Astrocyte of the cerebellum (primary cell): Measurements from ENCODE around the gene MCIDAS.

ENCODE experiments used
- DNase-seq: peaks from one replicate; pipeline ENCODE4 v3.0.0-alpha.2; 2011; ENCODE audit warnings: low read depth
- H3K4me3 ChIP-seq: 2 replicates; pipeline ENCODE4 v1.5.1; 2011; ENCODE audit warnings: mild to moderate bottlenecking, low read depth, low read length, moderate library complexity
- in situ Hi-C: cut with HindIII; loops from 2 replicates; pipeline ENCODE4 v1.10.0; 2017; ENCODE audit warnings: low sequenced_read_pairs
- TF ChIP-seq, protein P1 (sequence below): IDR thresholded peaks from 2 replicates; pipeline ENCODE4 v1.5.1; 2012; ENCODE audit warnings: low read length, low read depth, moderate library complexity, mild to moderate bottlenecking; ENCODE audit errors: missing control alignments

The MCIDAS gene

DNA sequence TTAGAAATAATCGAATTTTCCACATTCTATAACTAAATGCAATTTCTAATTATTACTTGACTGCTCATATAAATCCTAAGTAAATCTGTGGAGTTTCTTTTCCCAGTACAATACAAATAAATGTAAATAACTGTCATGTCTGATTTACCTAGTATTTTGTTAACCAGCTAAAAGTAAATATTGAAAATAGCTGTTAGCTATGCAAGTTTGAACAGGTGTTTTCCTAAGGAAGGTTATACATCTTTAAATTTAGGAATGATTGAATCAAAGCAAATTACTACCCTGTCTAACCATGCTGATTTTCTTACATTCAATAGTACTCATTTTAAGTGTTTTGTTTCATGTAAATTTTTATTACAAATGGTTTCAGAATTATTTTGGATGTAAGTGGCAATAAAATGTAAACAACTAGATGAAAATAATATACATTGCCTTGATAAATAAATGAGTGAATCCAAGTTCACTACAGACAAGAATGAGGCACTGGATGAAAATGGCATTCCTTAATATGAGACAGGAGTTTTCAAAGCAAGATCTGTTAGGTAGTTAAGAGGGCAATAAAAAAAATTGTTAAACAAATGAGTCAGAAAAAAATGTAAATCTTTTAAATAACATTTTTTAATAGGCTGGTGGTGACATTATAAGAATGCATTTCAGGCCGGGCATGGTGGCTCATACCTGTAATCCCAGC, 15.8 kb downstream of the MCIDAS start:
- no peak for DNase-seq
- TF ChIP-seq, protein P1, sequence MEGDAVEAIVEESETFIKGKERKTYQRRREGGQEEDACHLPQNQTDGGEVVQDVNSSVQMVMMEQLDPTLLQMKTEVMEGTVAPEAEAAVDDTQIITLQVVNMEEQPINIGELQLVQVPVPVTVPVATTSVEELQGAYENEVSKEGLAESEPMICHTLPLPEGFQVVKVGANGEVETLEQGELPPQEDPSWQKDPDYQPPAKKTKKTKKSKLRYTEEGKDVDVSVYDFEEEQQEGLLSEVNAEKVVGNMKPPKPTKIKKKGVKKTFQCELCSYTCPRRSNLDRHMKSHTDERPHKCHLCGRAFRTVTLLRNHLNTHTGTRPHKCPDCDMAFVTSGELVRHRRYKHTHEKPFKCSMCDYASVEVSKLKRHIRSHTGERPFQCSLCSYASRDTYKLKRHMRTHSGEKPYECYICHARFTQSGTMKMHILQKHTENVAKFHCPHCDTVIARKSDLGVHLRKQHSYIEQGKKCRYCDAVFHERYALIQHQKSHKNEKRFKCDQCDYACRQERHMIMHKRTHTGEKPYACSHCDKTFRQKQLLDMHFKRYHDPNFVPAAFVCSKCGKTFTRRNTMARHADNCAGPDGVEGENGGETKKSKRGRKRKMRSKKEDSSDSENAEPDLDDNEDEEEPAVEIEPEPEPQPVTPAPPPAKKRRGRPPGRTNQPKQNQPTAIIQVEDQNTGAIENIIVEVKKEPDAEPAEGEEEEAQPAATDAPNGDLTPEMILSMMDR: no peak
- in situ Hi-C loops: no loop called here
- H3K4me3 ChIP-seq: no peak overlapping the region

DNA sequence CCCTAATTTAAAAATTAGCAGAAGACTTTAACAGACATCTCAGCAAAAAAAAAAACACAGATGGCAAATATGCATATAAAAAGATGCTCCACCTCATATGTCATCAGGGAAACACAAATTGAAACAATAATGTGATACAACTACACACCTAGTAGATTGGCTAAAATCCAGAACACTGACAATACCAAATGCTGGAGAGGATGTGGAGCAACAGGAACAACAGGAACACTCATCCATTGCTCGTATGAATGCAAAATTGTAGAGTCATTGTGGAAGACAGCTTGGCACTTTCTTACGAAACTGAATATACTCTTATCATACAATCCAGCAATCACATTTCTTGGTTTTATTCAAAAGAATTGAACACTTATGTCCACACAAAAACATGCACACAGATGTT, 22.1 kb downstream of the MCIDAS start:
- in situ Hi-C loops: no loop called here
- no peak overlapping the region for H3K4me3 ChIP-seq
- no peak for DNase-seq
- TF ChIP-seq, protein P1: no peak

DNA sequence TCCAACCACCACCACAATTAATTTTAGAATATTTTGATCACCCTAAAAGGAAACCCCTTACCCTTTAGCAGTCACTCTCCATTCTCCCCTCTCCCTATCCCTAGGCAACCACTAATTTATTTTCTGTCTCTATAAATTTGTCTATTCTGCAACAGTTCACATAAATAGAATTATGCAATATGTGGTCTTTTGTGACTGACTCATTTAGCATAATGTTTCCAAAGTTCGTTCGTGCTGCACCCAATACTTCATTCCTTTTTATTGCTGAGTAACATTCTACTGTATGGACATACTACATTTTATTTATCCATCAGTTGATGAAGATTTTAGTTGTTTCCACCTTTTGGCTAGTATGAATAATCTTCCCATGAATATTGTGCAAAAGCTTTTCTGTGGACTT, 36.0 kb downstream of the MCIDAS start:
- DNase-seq: no peak
- in situ Hi-C loops: no loop called here
- TF ChIP-seq, protein P1: no peak
- no peak overlapping the region for H3K4me3 ChIP-seq

DNA sequence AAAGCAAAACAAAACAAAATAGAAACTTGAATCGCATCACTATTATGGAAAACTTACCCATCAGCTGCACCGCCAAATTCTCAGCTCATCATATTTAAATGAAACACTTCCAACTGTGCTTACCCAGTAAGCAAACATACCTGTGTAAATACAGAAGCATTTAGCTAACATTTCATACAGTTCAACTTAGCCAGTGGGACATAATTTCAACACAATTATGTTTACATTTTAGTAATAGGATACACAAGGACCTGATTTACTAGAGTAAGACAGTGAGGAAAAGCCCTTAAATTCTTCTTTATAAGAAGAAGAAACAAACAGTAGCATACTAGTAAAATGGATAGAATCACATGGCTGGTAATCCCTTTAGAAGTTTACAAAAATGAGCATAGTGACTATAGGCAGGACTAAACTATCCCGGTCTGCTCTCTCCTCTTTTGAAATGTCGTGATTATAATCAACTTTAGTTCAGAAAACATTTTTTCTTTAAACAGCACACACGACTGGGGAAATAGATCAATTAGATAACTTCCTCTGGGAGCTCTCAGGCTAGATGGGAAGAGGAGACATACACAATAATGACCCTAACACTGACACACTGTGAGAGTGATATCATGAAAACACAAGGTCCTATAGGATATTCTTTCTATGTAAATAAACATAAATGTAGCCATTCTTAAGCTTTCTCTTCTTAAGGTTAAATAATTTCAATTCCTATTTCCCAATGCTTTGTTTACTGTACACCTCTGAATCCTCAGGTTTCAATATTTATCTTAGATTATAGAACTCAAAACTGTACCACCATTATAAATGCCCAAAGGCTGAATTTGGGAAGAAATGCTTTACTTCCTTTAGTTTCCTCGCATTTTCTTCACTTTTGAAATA, 38.2 kb downstream of the MCIDAS start:
- DNase-seq: no peak
- in situ Hi-C loops: no loop called here
- no peak overlapping the region for H3K4me3 ChIP-seq
- TF ChIP-seq, protein P1: no peak

DNA sequence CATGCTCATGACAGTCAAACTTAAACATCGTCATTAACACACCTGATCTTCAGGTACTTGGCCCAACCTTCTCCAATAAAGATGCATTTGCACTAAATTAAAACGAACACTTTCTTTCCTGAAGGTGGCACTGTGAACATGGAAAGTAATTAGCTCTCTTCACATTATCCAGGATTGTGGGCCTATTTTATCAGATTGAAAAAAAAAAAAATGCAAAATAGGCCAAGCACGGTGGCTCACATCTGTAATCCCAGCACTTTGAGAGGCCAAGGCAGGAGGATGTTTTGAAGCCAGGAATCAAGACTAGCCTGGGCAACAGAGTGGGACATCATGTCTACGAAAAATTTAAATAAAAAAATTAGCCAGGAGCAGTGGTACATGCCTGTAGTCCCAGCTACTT, 39.7 kb downstream of the MCIDAS start:
- TF ChIP-seq, protein P1: peak; percentile 16
- H3K4me3 ChIP-seq: no peak overlapping the region
- in situ Hi-C loops: no loop called here
- no peak for DNase-seq

DNA sequence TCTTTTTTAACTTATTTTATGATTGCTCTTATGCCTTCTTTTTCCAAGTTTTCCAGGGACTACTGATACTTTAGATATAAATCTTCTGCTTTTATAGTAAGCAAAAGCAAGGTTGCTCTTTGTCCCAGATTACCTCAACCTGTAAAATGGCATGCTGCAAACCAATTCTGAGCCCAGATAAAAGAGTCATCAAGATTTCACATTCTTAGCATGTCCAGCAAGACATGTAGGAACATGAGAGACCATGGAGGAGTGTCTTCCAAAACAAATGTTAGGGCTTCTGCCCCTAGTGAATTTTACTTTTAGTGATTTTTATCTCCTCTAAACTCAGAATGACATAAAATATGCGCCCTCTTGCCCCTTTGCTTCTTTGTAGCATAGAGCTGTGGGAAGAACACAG, 47.1 kb downstream of the MCIDAS start:
- in situ Hi-C loops: no loop called here
- no peak for DNase-seq
- TF ChIP-seq, protein P1: no peak
- H3K4me3 ChIP-seq: no peak overlapping the region
